GM23338 (cell line): ENCODE measurements around the gene KLHDC8A. TPM values are rescaled to one million over a fixed set of nuclear protein-coding genes. Genes with fewer than 3 reads are reported as not detected.
A peak's percentile ranks its signal among the peaks of the same experiment; 100 is the strongest.

Experiments
- ATAC-seq: fragments of 200-7000 bp; cut with Tn5 transposase; 3 replicates; pipeline ENCODE4 v1.9.1; 2020
- DNase-seq: peaks from one replicate; pipeline ENCODE4 v3.0.0-alpha.2; 2015; ENCODE audit warnings: low spot score
- H2AFZ ChIP-seq: fragments of 200-600 bp; sonication (generic); 2 replicates; pipeline ENCODE4 v1.8.0; 2016; ENCODE audit warnings: antibody characterized with exemption, mild to moderate bottlenecking, moderate library complexity
- H3F3A ChIP-seq: fragments of 200-600 bp; sonication (generic); replicated peaks from 2 replicates; pipeline ENCODE4 v1.8.0; 2017; ENCODE audit warnings: antibody characterized with exemption, mixed run types, low read depth
- H3K27ac ChIP-seq: fragments of 200-600 bp; sonication (generic); 2 replicates; pipeline ENCODE4 v1.6.1; 2016; ENCODE audit warnings: low read depth
- H3K27me3 ChIP-seq: fragments of 200-600 bp; sonication (generic); 2 replicates; pipeline ENCODE4 v1.8.0; 2016; ENCODE audit warnings: mild to moderate bottlenecking, mixed run types, moderate library complexity; ENCODE audit not compliant: insufficient read depth
- H3K36me3 ChIP-seq: fragments of 200-600 bp; sonication (generic); 2 replicates; pipeline ENCODE4 v1.8.0; 2016; ENCODE audit warnings: mild to moderate bottlenecking; ENCODE audit not compliant: insufficient read depth
- H3K4me1 ChIP-seq: fragments of 200-600 bp; sonication (generic); 2 replicates; pipeline ENCODE4 v1.8.0; 2016; ENCODE audit warnings: mild to moderate bottlenecking, moderate library complexity; ENCODE audit not compliant: insufficient read depth
- H3K4me2 ChIP-seq: fragments of 200-600 bp; sonication (generic); 2 replicates; pipeline ENCODE4 v1.7.1; 2017; ENCODE audit warnings: mixed run types
- H3K4me3 ChIP-seq: fragments of 200-600 bp; sonication (generic); 2 replicates; pipeline ENCODE4 v1.6.1; 2016; ENCODE audit warnings: mixed run types
- H3K79me2 ChIP-seq: fragments of 200-600 bp; sonication (generic); replicated peaks from 2 replicates; pipeline ENCODE4 v1.8.0; 2017; ENCODE audit warnings: mild to moderate bottlenecking; ENCODE audit not compliant: insufficient read depth
- H3K9me2 ChIP-seq: fragments of 200-600 bp; sonication (generic); 2 replicates; pipeline ENCODE4 v1.8.0; 2017; ENCODE audit not compliant: insufficient read depth
- H4K20me1 ChIP-seq: fragments of 200-600 bp; sonication (generic); replicated peaks from 2 replicates; pipeline ENCODE4 v1.8.0; 2017; ENCODE audit warnings: mild to moderate bottlenecking; ENCODE audit not compliant: insufficient read depth
- H3K27ac Mint-ChIP-seq: 2 replicates; pipeline ENCODE4 v1.8.0; 2020; ENCODE audit warnings: inconsistent platforms, mild to moderate bottlenecking, moderate library complexity, mixed read lengths
- H3K27me3 Mint-ChIP-seq: 3 replicates; pipeline ENCODE4 v1.8.0; 2022; ENCODE audit warnings: low read depth, mild to moderate bottlenecking, moderate library complexity, mixed read lengths, inconsistent platforms; ENCODE audit not compliant: insufficient read depth, poor library complexity
- H3K36me3 Mint-ChIP-seq: 3 replicates; pipeline ENCODE4 v1.8.0; 2021; ENCODE audit warnings: low read depth, mild to moderate bottlenecking, inconsistent platforms, moderate library complexity, mixed read lengths
- H3K4me1 Mint-ChIP-seq: 3 replicates; pipeline ENCODE4 v1.8.0; 2020; ENCODE audit warnings: mild to moderate bottlenecking, inconsistent platforms, mixed read lengths
- H3K4me3 Mint-ChIP-seq: 3 replicates; pipeline ENCODE4 v1.8.0; 2021; ENCODE audit warnings: moderate library complexity, mild to moderate bottlenecking, inconsistent platforms, mixed read lengths
- H3K9me3 Mint-ChIP-seq: 3 replicates; pipeline ENCODE4 v1.8.0; 2020; ENCODE audit warnings: moderate library complexity, mild to moderate bottlenecking, inconsistent platforms, mixed read lengths
- CREB1 ChIP-seq: fragments of 250-450 bp; sonication (Bioruptor Pico); IDR thresholded peaks from 2 replicates; pipeline ENCODE4 v1.5.0; 2020; ENCODE audit warnings: low read depth, mild to moderate bottlenecking, moderate library complexity
- EZH2 ChIP-seq: fragments of 200-600 bp; sonication (generic); IDR thresholded peaks from one replicate; pipeline ENCODE4 v1.8.0; 2017; ENCODE audit warnings: antibody characterized with exemption, mild to moderate bottlenecking, low read depth; ENCODE audit not compliant: unreplicated experiment
- EZH2phosphoT487 ChIP-seq: fragments of 200-600 bp; sonication (generic); IDR thresholded peaks from one replicate; pipeline ENCODE4 v1.8.1; 2018; ENCODE audit warnings: antibody characterized with exemption; ENCODE audit not compliant: unreplicated experiment
- JUNB ChIP-seq: IDR thresholded peaks from one replicate; pipeline ENCODE4 v1.6.1; 2016; ENCODE audit warnings: antibody characterized with exemption; ENCODE audit not compliant: unreplicated experiment
- POLR2AphosphoS5 ChIP-seq: IDR thresholded peaks from 2 replicates; pipeline ENCODE4 v1.6.1; 2016; ENCODE audit warnings: antibody characterized with exemption, low read depth
- REST ChIP-seq: IDR thresholded peaks from one replicate; pipeline ENCODE4 v1.6.1; 2018; ENCODE audit warnings: antibody characterized with exemption; ENCODE audit not compliant: unreplicated experiment
- STAT1 ChIP-seq: IDR thresholded peaks from one replicate; pipeline ENCODE4 v1.6.1; 2016; ENCODE audit warnings: antibody characterized with exemption; ENCODE audit not compliant: unreplicated experiment
- ZNF114 ChIP-seq: fragments of 250-450 bp; sonication (Bioruptor Pico); IDR thresholded peaks from 2 replicates; pipeline ENCODE4 v1.5.0; 2020; ENCODE audit warnings: mild to moderate bottlenecking, moderate library complexity
- ZNF331 ChIP-seq: fragments of 250-450 bp; sonication (Bioruptor Pico); IDR thresholded peaks from 2 replicates; pipeline ENCODE4 v1.5.0; 2020; ENCODE audit warnings: low read depth, mild to moderate bottlenecking, moderate library complexity
- ZNF462 ChIP-seq: fragments of 250-450 bp; sonication (Bioruptor Pico); IDR thresholded peaks from 2 replicates; pipeline ENCODE4 v1.5.0; 2020; ENCODE audit warnings: mild to moderate bottlenecking, moderate library complexity
- polyA plus RNA-seq: library from polyadenylated mRNA; unstranded; fragments of >200 nt; fragmentation: Nextera tagmentation; extraction: Ambion mirVana; gene quantifications from 2 replicates; pipeline ENCODE4 v1.2.1, GENCODE V29; 2016
- total RNA-seq: library from RNA; depleted of rRNA; stranded (reverse); fragments of >200 nt; shearing (Covaris generic); gene quantifications from 2 replicates; pipeline ENCODE4 v1.2.3, GENCODE V29; 2014

Gene KLHDC8A
- total and polyA plus RNA-seq, 2 experiments from 2014 or later = 1.7 to 2.8 TPM

- TF ChIP-seq REST = no peak
- TF ChIP-seq ZNF331 (CRISPR knock-in tag) = no peak
Observed at GRCh38 chr1:205370780-205371179, 14.1 kb upstream of the KLHDC8A start (continued).

GRCh38 chr1:205369701-205370123 lies 13.0 kb upstream of the KLHDC8A start:
- Histone ChIP-seq H3F3A (peaks cover 6% of the 10 kb centered on the region; the same call in 1 of the 2 replicates), H3K27me3 (no peaks in the 10 kb centered on the region), H3K36me3 (no peaks in the 10 kb centered on the region), H2AFZ (peak overlapping the region; percentile 89), H3K4me1 (peaks cover 47% of the 10 kb centered on the region), H3K79me2 (no peaks in the 10 kb centered on the region), H3K9me2 (no peaks in the 10 kb centered on the region), H3K4me3 (no peak overlapping the region), H3K4me2 (no peak overlapping the region), H3K27ac (no peak overlapping the region), H4K20me1 (no peaks in the 10 kb centered on the region)
- Mint-ChIP-seq H3K27ac (no peak overlapping the region), H3K27me3 (peaks cover 4% of the 10 kb centered on the region), H3K36me3 (no peaks in the 10 kb centered on the region), H3K4me1 (peaks cover 33% of the 10 kb centered on the region), H3K9me3 (no peaks in the 10 kb centered on the region), H3K4me3 (no peak overlapping the region)
- ATAC-seq (peak; percentile 15; the same call in 1 of the 3 replicates), DNase-seq (no peak)
- TF ChIP-seq ZNF462 (no peak), EZH2phosphoT487 (no peak), CREB1 (CRISPR knock-in tag) (no peak), JUNB (no peak), REST (no peak), ZNF114 (CRISPR knock-in tag) (no peak), POLR2AphosphoS5 (no peak), STAT1 (no peak), EZH2 (no peak)
